Mesenchymal stem cell (in vitro differentiated cells and primary cell): ENCODE measurements around the gene XPNPEP1.
A peak's percentile ranks its signal among the peaks of the same experiment; 100 is the strongest.

ENCODE experiments used
- DNase-seq: peaks from one replicate; pipeline ENCODE4 v3.0.0-alpha.2; 2013
- H2AFZ ChIP-seq: one replicate; pipeline ENCODE4 v1.6.1; 2013; ENCODE audit warnings: low read depth, mild to moderate bottlenecking, control low read depth, inconsistent platforms, low read length, moderate library complexity
- H2AK5ac ChIP-seq: 2 replicates; pipeline ENCODE4 v1.6.1; 2013; ENCODE audit warnings: low read length, moderate library complexity, mild to moderate bottlenecking, inconsistent platforms; ENCODE audit not compliant: severe bottlenecking
- H2BK120ac ChIP-seq: one replicate; pipeline ENCODE4 v1.6.1; 2013; ENCODE audit warnings: low read depth, mild to moderate bottlenecking, inconsistent platforms, low read length, moderate library complexity
- H2BK12ac ChIP-seq, 2 experiments: one replicate each; pipeline ENCODE4 v1.6.1; 2013; ENCODE audit warnings: inconsistent platforms in 2 of 2, low read length in 2 of 2, mild to moderate bottlenecking in 2 of 2, moderate library complexity in 2 of 2, control low read depth in 1 of 2
- H2BK15ac ChIP-seq: one replicate; pipeline ENCODE4 v1.6.1; 2013; ENCODE audit warnings: mild to moderate bottlenecking, low read depth, inconsistent platforms; ENCODE audit not compliant: poor library complexity, severe bottlenecking
- H2BK5ac ChIP-seq: 2 replicates; pipeline ENCODE4 v1.6.1; 2013; ENCODE audit warnings: low read depth, mild to moderate bottlenecking, low read length, control low read depth, inconsistent platforms; ENCODE audit not compliant: poor library complexity, severe bottlenecking
- H3K14ac ChIP-seq, 2 experiments: one replicate each; pipeline ENCODE4 v1.6.1; 2013; ENCODE audit warnings: inconsistent platforms in 2 of 2, low read length in 2 of 2, control low read depth in 1 of 2, mild to moderate bottlenecking in 1 of 2, moderate library complexity in 1 of 2
- H3K18ac ChIP-seq, 2 experiments: one replicate each; pipeline ENCODE4 v1.6.1; 2013; ENCODE audit warnings: inconsistent platforms in 2 of 2, low read length in 2 of 2, control low read depth in 1 of 2, low read depth in 1 of 2, mild to moderate bottlenecking in 1 of 2
- H3K23ac ChIP-seq, 2 experiments: one replicate each; pipeline ENCODE4 v1.6.1; 2013; ENCODE audit warnings: inconsistent platforms in 2 of 2, low read length in 2 of 2, mild to moderate bottlenecking in 2 of 2, moderate library complexity in 2 of 2, control low read depth in 1 of 2
- H3K27ac ChIP-seq: 2 replicates; pipeline ENCODE4 v1.5.1; 2013; ENCODE audit warnings: mild to moderate bottlenecking, moderate library complexity, low read length, control low read depth, inconsistent platforms; ENCODE audit not compliant: poor library complexity, severe bottlenecking
- H3K27me3 ChIP-seq, 2 experiments: 2 replicates each; pipeline versions ENCODE4 v1.6.1 to v1.7.0; 2013; ENCODE audit warnings: low read length in 2 of 2, mild to moderate bottlenecking in 2 of 2, moderate library complexity in 2 of 2, control low read depth in 1 of 2, inconsistent platforms in 1 of 2; ENCODE audit not compliant: control insufficient read depth in 1 of 2, insufficient read depth in 1 of 2
- H3K36me3 ChIP-seq, 2 experiments: 2 replicates each; pipeline versions ENCODE4 v1.6.1 to v1.7.0; 2013; ENCODE audit warnings: low read length in 2 of 2, control low read depth in 1 of 2, inconsistent platforms in 1 of 2, low read depth in 1 of 2, mild to moderate bottlenecking in 1 of 2; ENCODE audit not compliant: insufficient read depth in 2 of 2, control insufficient read depth in 1 of 2
- H3K4ac ChIP-seq, 2 experiments: one replicate each; pipeline ENCODE4 v1.6.1; 2013; ENCODE audit warnings: inconsistent platforms in 2 of 2, low read length in 2 of 2, mild to moderate bottlenecking in 2 of 2, moderate library complexity in 2 of 2, control low read depth in 1 of 2, low read depth in 1 of 2
- H3K4me1 ChIP-seq: 2 replicates; pipeline ENCODE4 v1.6.1; 2013; ENCODE audit warnings: low read depth, low read length, control low read depth; ENCODE audit not compliant: control insufficient read depth, insufficient read depth
- H3K4me2 ChIP-seq: 2 replicates; pipeline ENCODE4 v1.6.1; 2013; ENCODE audit warnings: low read length, mild to moderate bottlenecking, inconsistent platforms; ENCODE audit not compliant: poor library complexity, severe bottlenecking
- H3K4me3 ChIP-seq, 2 experiments: 2 replicates each; pipeline versions ENCODE4 v1.5.1 to v1.7.0; 2013; ENCODE audit warnings: low read length in 2 of 2, mild to moderate bottlenecking in 2 of 2, control low read depth in 1 of 2, low read depth in 1 of 2; ENCODE audit not compliant: insufficient read depth in 1 of 2
- H3K79me1 ChIP-seq: replicated peaks from 2 replicates; pipeline ENCODE4 v1.6.1; 2013; ENCODE audit warnings: mild to moderate bottlenecking, control low read depth, low read length, inconsistent platforms; ENCODE audit not compliant: poor library complexity, severe bottlenecking
- H3K9ac ChIP-seq: 2 replicates; pipeline ENCODE4 v1.7.0; 2013; ENCODE audit warnings: mild to moderate bottlenecking, low read length, moderate library complexity
- H3K9me3 ChIP-seq: 2 replicates; pipeline ENCODE4 v1.7.0; 2013; ENCODE audit warnings: mild to moderate bottlenecking, low read length; ENCODE audit not compliant: control insufficient read depth
- H4K8ac ChIP-seq: one replicate; pipeline ENCODE4 v1.6.1; 2013; ENCODE audit warnings: inconsistent platforms, mild to moderate bottlenecking, low read length, moderate library complexity
- H4K91ac ChIP-seq: one replicate; pipeline ENCODE4 v1.6.1; 2013; ENCODE audit warnings: mild to moderate bottlenecking, low read length, inconsistent platforms
- WGBS: methylation state at CpG from one replicate; pipeline ENCODE4 v1.1.7; 2013; ENCODE audit warnings: mixed read lengths; 5-methylcytosine and 5-hydroxymethylcytosine counted together

Gene XPNPEP1

DNA sequence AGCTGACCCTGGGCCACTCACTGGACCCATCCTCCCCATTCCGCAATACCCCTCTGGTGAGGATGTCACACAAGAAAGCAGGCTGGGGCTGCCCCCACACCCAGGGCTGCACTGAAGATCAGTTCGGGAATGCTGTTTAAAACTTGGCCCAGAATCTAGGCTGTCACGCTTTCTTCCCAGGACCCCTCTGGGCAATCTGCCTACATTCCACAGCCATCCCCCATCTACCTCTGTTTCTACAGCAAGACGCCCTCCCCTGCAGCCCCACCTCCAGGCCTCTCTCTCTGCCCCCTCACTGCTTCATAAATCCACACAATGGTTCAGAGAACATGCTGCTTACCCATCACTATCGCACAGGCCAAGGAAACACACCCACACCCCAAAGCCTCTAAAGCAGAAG, 36.1 kb downstream of the XPNPEP1 start:
- H3K4me2 ChIP-seq: no peak overlapping the region
- no peak overlapping the region for H3K4ac ChIP-seq
- H3K9me3 ChIP-seq: no peaks in the 10 kb centered on the region
- peaks cover 39% of the 10 kb centered on the region for H3K79me1 ChIP-seq
- H4K91ac ChIP-seq: no peak overlapping the region
- peaks cover 22% of the 10 kb centered on the region for H3K4me1 ChIP-seq
- H3K14ac ChIP-seq: no peak overlapping the region
- no peak overlapping the region for H4K8ac ChIP-seq
- no peak for DNase-seq
- no peaks in the 10 kb centered on the region for H3K27me3 ChIP-seq
- H2BK120ac ChIP-seq: no peak overlapping the region
- H3K4me3 ChIP-seq: no peak overlapping the region
- H3K18ac ChIP-seq: no peak overlapping the region
- H3K36me3 ChIP-seq: peaks cover 38 to 64% of the 10 kb centered on the region in 2 experiments
- WGBS: 94% methylated on average over 4 of the region's 5 CpGs
- H2BK15ac ChIP-seq: no peak overlapping the region
- H2AK5ac ChIP-seq: no peak overlapping the region
- H3K9ac ChIP-seq: no peak overlapping the region
- no peak overlapping the region for H2AFZ ChIP-seq
- no peak overlapping the region for H2BK5ac ChIP-seq
- H3K27ac ChIP-seq: peak overlapping the region; percentile 39
- no peak overlapping the region for H2BK12ac ChIP-seq
- H3K23ac ChIP-seq: no peak overlapping the region

DNA sequence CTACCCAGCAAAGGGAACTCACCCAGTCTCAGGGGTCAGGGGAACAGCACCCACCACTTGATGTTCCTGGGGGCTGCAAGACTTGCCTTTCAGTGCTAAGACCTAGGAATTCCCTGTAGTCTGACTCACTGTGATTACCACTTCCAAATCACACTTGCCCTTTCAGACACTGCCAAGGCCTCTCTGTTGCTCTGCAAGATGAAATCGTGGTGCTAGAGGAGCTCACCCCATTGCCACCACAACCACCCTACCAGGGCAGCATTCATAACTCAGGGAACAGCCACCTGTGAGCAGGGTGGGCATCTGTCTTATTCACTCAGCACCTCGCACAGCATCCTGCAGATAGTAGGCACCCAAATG, 36.5 kb downstream of the XPNPEP1 start:
- 94% methylated on average over 2 of the region's 2 CpGs for WGBS

DNA sequence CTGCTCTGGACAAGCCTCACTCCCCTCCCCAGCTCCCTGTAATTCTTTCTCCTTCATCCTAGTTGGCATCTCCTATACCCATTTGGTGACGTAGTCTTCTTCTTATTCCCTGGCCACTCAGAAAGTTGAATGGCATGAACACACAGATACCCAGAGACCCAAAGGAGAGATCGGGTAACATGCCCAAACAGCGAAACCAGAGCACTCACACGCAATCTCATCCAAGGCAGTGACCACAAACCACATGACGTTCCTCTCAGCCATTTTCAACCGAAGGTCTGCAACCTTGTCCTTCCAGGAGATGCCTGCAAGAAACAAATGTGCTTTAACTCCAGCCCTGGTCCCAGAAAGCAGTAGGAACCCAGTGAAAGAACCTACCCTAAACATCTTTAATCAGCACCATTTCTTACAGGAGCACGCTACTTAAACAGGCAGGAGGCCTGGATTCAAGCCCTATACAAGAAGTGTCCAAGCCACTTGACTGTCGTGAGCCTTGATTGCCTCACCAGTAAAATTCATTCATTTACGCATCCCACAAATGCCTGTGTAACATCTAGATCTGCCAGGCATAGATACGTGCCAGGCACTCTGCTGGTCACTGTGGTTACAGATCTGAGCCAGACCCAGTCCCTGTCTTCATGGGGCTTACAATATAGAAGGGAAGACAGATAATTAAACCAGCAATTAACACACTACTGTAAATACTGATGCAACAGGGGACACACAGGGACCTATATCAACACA, 37.1 kb downstream of the XPNPEP1 start:
- Histone ChIP-seq H3K4ac (no peak overlapping the region), H3K9me3 (no peaks in the 10 kb centered on the region), H3K27me3 (no peaks in the 10 kb centered on the region), H4K91ac (no peak overlapping the region), H3K18ac (no peak overlapping the region), H2BK5ac (no peak overlapping the region), H3K27ac (no peak overlapping the region), H3K4me1 (peaks cover 20% of the 10 kb centered on the region), H3K4me2 (no peak overlapping the region), H2AFZ (no peak overlapping the region), H3K36me3 (peaks cover 40 to 70% of the 10 kb centered on the region in 2 experiments), H2BK15ac (no peak overlapping the region), H2BK12ac (no peak overlapping the region), H3K79me1 (peaks cover 44% of the 10 kb centered on the region), H2BK120ac (no peak overlapping the region), H3K4me3 (no peak overlapping the region), H2AK5ac (no peak overlapping the region), H3K9ac (no peak overlapping the region), H3K14ac (no peak overlapping the region), H4K8ac (no peak overlapping the region), H3K23ac (peak overlapping the region in 1 of 2 experiments; percentile 32)
- DNase-seq: no peak
- WGBS: 91% methylated on average over 10 of the region's 10 CpGs

More for the DNA sequence above, 36.5 kb downstream of the XPNPEP1 start:
- H3K36me3 ChIP-seq: peaks cover 37 to 65% of the 10 kb centered on the region in 2 experiments
- no peaks in the 10 kb centered on the region for H3K27me3 ChIP-seq
- no peak overlapping the region for H3K4ac ChIP-seq
- H3K23ac ChIP-seq: no peak overlapping the region
- H3K79me1 ChIP-seq: peaks cover 41% of the 10 kb centered on the region
- DNase-seq: no peak
- no peak overlapping the region for H3K14ac ChIP-seq
- H3K4me3 ChIP-seq: no peak overlapping the region
- no peaks in the 10 kb centered on the region for H3K9me3 ChIP-seq
- peak overlapping the region in 1 of 2 experiments; percentile 37 for H2BK12ac ChIP-seq
- no peak overlapping the region for H4K91ac ChIP-seq
- no peak overlapping the region for H2BK120ac ChIP-seq
- H3K18ac ChIP-seq: no peak overlapping the region
- no peak overlapping the region for H2AFZ ChIP-seq
- H3K4me2 ChIP-seq: no peak overlapping the region
- H4K8ac ChIP-seq: no peak overlapping the region
- peaks cover 18% of the 10 kb centered on the region for H3K4me1 ChIP-seq
- H3K9ac ChIP-seq: no peak overlapping the region
- no peak overlapping the region for H2BK15ac ChIP-seq
- H2BK5ac ChIP-seq: no peak overlapping the region
- peak overlapping the region; percentile 2 for H2AK5ac ChIP-seq
- peak overlapping the region; percentile 39 for H3K27ac ChIP-seq

DNA sequence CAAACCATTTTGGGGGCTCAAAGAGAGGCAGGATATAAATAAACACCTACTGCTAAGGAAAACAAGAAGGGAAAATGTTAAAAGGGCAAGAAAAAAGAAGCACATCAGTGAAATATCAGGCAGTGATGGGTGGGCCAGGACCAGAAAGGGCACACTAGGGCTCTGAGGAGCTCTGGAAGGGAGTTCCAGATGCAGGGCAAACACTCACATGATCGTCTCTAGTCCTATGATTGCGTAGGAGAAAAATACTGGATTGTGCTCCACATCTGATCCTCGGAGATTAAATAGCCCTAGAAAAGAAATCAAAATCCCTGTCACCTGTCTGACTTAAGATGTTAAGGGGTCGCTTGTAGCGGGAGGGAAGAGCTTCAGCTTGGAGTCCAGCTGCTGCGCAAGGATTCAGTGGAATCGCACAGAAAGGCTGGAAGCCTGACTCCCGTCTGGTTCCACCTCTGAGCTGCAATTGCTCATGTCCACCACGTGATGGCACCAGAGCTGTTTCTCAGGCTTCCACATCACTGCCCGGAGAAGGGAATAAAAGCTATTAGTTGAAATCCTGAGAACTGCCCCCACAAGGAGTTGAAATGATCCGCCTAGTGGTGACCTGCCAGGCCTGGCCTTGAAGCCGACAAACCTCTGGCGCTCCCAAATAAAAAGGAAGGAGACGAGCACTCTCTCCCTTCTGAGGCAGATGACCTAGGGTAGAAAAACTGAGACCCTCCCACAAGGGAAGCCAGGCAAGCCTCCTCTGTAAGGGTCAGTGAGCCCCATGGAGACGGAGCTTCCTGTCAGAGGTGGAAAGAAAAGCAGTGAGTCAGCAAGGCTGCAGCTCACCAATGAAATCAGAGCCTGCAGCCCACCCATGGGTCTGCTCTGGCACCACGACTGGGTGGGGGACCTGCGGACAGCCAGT, 39.2 kb downstream of the XPNPEP1 start:
- no peak overlapping the region for H3K14ac ChIP-seq
- H3K4me3 ChIP-seq: no peak overlapping the region
- H3K4ac ChIP-seq: peak overlapping the region in 1 of 2 experiments; percentile 71
- peak overlapping the region; percentile 78 for H3K27ac ChIP-seq
- peak overlapping the region; percentile 55 for H2AK5ac ChIP-seq
- H3K27me3 ChIP-seq: no peaks in the 10 kb centered on the region
- DNase-seq: peak; percentile 93
- H3K79me1 ChIP-seq: peaks cover 51% of the 10 kb centered on the region
- peak overlapping the region; percentile 24 for H3K4me2 ChIP-seq
- H4K8ac ChIP-seq: peak overlapping the region; percentile 1
- no peak overlapping the region for H2BK120ac ChIP-seq
- peaks cover 50 to 77% of the 10 kb centered on the region in 2 experiments for H3K36me3 ChIP-seq
- H2BK15ac ChIP-seq: no peak overlapping the region
- H3K9ac ChIP-seq: peak overlapping the region; percentile 60
- WGBS: 25% methylated on average over 17 of the region's 17 CpGs
- H3K9me3 ChIP-seq: no peaks in the 10 kb centered on the region
- H4K91ac ChIP-seq: no peak overlapping the region
- H3K23ac ChIP-seq: no peak overlapping the region
- peaks cover 16% of the 10 kb centered on the region for H3K4me1 ChIP-seq
- H2AFZ ChIP-seq: peak overlapping the region; percentile 72
- peak overlapping the region; percentile 57 to 90 for H2BK12ac ChIP-seq
- H2BK5ac ChIP-seq: peak overlapping the region; percentile 75
- peak overlapping the region; percentile 3 to 77 for H3K18ac ChIP-seq
